ENCODE data around the gene ALX4.

GRCh38 chr11:44236296-44236695 is 73.6 kb downstream of the ALX4 start:
- no peak for TF ChIP-seq POLR2A (IDR thresholded peaks at IDR 0.05; ENCODE audit: low read length)
- TF ChIP-seq GATA1 (IDR thresholded peaks at IDR 0.05; ENCODE audit: low read depth, low read length) = no peak

All from erythroblast (primary cell).